ENCODE results near the gene LNX1.

DNA sequence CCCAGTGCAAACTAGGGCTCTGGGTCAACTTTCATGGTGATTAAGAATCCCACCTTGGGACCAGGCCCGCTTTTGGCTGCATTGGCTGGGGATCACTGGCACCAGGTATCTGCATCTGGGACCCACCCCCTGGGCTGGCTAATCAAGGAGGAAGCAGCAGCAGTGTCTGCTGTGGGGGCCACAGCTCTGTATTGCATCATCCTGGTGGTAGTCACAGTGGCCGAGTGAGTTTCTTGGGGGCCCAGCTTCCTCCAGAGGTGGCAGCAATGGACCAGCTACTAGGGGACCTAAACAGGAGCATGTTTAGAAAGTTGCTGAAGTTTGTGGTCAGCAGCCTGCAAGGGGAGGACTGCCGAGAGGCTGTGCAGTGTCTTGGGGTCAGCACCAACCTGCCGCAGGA, 15.7 kb downstream of the LNX1 start:
- TF ChIP-seq ZNF274 (IDR thresholded peaks at IDR 0.05; ENCODE audit: low read depth, low read length): no peak
- TF ChIP-seq YY1 (IDR thresholded peaks at IDR 0.05; ENCODE audit: insufficient read depth, insufficient read length): no peak
- TF ChIP-seq SUZ12 (IDR thresholded peaks at IDR 0.05; ENCODE audit: extremely low read depth, insufficient read depth, insufficient read length): no peak
